ENCODE measurements around the gene PLCH1. TPM values are rescaled to one million over a fixed set of nuclear protein-coding genes. Genes with fewer than 3 reads are reported as not detected.

The PLCH1 gene
- total RNA-seq, 1 donor from 2014 or later = 20.9 TPM

DNA sequence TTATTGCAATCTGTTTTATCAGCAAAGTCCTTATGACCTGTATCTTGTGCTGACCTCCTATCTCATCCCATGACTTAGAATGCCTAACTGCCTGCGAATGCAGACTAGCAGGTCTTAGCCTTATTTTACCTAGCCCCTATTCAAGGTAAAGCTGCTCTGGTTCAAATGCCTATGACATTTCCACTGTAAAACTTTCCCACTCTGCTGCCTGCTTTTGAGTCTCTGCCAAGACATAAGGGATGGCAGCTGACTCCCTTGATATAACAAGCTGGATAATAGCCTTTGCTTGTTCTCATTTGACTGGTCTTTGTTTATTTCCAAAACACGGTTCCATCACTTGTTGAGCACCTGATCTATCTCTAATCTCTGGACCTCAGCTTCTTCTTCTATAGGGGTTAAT is 319.5 kb downstream of the PLCH1 start:
- DNase-seq (ENCODE audit: low spot score) = no peak
- H3K36me3 Mint-ChIP-seq (ENCODE audit: low read depth, unreplicated experiment) = peaks cover 8% of the 10 kb centered on the region
- H3K4me3 Mint-ChIP-seq (ENCODE audit: unreplicated experiment) = no peak overlapping the region
- H3K27ac Mint-ChIP-seq (ENCODE audit: unreplicated experiment) = no peak overlapping the region
- H3K9me3 Mint-ChIP-seq (ENCODE audit: unreplicated experiment) = peaks cover 15% of the 10 kb centered on the region
- peaks cover 10% of the 10 kb centered on the region for H3K4me1 Mint-ChIP-seq (ENCODE audit: unreplicated experiment)
- TF ChIP-seq, protein P1, sequence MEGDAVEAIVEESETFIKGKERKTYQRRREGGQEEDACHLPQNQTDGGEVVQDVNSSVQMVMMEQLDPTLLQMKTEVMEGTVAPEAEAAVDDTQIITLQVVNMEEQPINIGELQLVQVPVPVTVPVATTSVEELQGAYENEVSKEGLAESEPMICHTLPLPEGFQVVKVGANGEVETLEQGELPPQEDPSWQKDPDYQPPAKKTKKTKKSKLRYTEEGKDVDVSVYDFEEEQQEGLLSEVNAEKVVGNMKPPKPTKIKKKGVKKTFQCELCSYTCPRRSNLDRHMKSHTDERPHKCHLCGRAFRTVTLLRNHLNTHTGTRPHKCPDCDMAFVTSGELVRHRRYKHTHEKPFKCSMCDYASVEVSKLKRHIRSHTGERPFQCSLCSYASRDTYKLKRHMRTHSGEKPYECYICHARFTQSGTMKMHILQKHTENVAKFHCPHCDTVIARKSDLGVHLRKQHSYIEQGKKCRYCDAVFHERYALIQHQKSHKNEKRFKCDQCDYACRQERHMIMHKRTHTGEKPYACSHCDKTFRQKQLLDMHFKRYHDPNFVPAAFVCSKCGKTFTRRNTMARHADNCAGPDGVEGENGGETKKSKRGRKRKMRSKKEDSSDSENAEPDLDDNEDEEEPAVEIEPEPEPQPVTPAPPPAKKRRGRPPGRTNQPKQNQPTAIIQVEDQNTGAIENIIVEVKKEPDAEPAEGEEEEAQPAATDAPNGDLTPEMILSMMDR (IDR thresholded peaks at IDR 0.05; ENCODE audit: unreplicated experiment) = no peak
- no peaks in the 10 kb centered on the region for H3K27me3 Mint-ChIP-seq (ENCODE audit: unreplicated experiment)

DNA sequence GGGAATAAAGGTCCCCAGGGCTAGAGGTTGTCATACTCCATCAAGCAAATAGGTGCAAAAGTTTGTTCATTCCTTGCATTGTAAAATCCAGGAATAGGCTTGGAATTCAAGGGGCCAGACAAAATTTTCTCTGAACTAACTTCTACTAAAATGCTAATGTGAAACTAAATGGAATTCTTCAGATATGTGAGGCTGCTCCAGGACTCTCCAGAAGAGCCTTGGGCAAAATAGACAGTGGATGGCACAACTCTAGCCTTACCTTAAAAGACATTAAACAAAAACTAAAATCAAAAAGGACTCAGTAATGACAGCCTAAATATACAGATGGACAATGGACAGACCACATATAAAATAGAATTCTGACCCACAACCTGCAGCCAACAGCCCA is 320.6 kb downstream of the PLCH1 start:
- TF ChIP-seq, protein P1 (IDR thresholded peaks at IDR 0.05; ENCODE audit: unreplicated experiment) = no peak
- peaks cover 10% of the 10 kb centered on the region for H3K4me1 Mint-ChIP-seq (ENCODE audit: unreplicated experiment)
- no peak overlapping the region for H3K4me3 Mint-ChIP-seq (ENCODE audit: unreplicated experiment)
- H3K27ac Mint-ChIP-seq (ENCODE audit: unreplicated experiment) = no peak overlapping the region
- no peaks in the 10 kb centered on the region for H3K27me3 Mint-ChIP-seq (ENCODE audit: unreplicated experiment)
- DNase-seq (ENCODE audit: low spot score) = no peak
- H3K9me3 Mint-ChIP-seq (ENCODE audit: unreplicated experiment) = peaks cover 15% of the 10 kb centered on the region
- peaks cover 8% of the 10 kb centered on the region for H3K36me3 Mint-ChIP-seq (ENCODE audit: low read depth, unreplicated experiment)

- Mint-ChIP-seq H3K4me3 (ENCODE audit: unreplicated experiment) (no peak overlapping the region), H3K4me1 (ENCODE audit: unreplicated experiment) (peaks cover 10% of the 10 kb centered on the region), H3K27ac (ENCODE audit: unreplicated experiment) (no peak overlapping the region), H3K9me3 (ENCODE audit: unreplicated experiment) (peaks cover 14% of the 10 kb centered on the region), H3K27me3 (ENCODE audit: unreplicated experiment) (no peaks in the 10 kb centered on the region), H3K36me3 (ENCODE audit: low read depth, unreplicated experiment) (peaks cover 8% of the 10 kb centered on the region)
- DNase-seq (ENCODE audit: low spot score) = no peak
- TF ChIP-seq, protein P1 (IDR thresholded peaks at IDR 0.05; ENCODE audit: unreplicated experiment) = no peak
Measured at GRCh38 chr3:155423526-155424322, 321.1 kb downstream of the PLCH1 start.

DNA sequence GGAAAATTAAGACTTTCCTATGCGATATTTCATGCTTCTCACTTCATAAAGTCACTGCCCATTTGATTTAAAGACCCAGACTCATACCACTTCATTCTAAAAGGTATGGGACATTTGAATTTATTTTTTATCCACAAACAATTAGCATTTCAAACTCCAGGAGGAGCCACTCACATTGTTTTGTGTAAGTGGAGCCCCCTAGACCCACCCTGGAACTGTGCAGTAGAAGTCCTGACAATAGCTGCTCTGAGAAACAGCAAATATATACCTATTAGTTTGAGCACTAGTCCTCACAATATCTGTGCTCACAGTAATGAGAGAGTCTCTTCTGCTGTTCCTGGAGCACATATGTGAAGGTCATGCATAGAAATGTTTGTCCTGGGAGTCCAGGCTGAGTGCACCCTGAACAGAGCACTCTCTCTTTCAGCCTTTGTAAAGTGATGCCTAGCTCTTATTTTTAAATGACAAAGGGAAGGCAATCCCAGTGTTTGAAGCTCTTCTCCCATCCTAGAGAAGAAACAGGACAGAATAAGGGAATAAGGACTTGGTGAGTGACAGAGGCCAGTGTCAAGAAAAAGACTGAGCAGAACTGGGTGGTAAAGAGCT is 323.9 kb downstream of the PLCH1 start:
- H3K36me3 Mint-ChIP-seq (ENCODE audit: low read depth, unreplicated experiment) = no peaks in the 10 kb centered on the region
- H3K27me3 Mint-ChIP-seq (ENCODE audit: unreplicated experiment) = no peaks in the 10 kb centered on the region
- peaks cover 5% of the 10 kb centered on the region for H3K9me3 Mint-ChIP-seq (ENCODE audit: unreplicated experiment)
- no peak overlapping the region for H3K27ac Mint-ChIP-seq (ENCODE audit: unreplicated experiment)
- TF ChIP-seq, protein P1 (IDR thresholded peaks at IDR 0.05; ENCODE audit: unreplicated experiment) = no peak
- peaks cover 10% of the 10 kb centered on the region for H3K4me1 Mint-ChIP-seq (ENCODE audit: unreplicated experiment)
- peak; percentile 20 for DNase-seq (ENCODE audit: low spot score)
- no peak overlapping the region for H3K4me3 Mint-ChIP-seq (ENCODE audit: unreplicated experiment)

DNA sequence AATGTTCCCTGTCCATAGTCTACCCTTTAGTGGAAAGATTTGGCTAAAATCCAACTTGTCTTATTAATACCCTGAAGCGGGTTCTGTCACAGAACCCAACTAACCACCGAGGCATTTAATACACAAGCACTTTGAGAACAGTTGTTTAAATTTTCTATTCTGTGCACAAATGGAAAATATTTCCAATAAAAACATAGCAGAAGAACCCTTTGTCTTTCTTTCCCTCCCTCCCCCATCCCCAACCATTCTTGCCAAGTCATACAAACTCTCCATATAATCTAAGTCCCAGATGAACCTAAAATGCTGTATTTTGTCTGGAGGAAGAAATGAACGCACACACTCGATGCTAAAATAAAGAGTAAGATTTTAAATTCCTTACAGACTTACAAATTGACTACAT is 324.5 kb downstream of the PLCH1 start:
- H3K4me3 Mint-ChIP-seq (ENCODE audit: unreplicated experiment) = no peak overlapping the region
- no peaks in the 10 kb centered on the region for H3K36me3 Mint-ChIP-seq (ENCODE audit: low read depth, unreplicated experiment)
- H3K4me1 Mint-ChIP-seq (ENCODE audit: unreplicated experiment) = peaks cover 10% of the 10 kb centered on the region
- no peaks in the 10 kb centered on the region for H3K27me3 Mint-ChIP-seq (ENCODE audit: unreplicated experiment)
- peaks cover 2% of the 10 kb centered on the region for H3K9me3 Mint-ChIP-seq (ENCODE audit: unreplicated experiment)
- no peak for DNase-seq (ENCODE audit: low spot score)
- H3K27ac Mint-ChIP-seq (ENCODE audit: unreplicated experiment) = no peak overlapping the region
- TF ChIP-seq, protein P1 (IDR thresholded peaks at IDR 0.05; ENCODE audit: unreplicated experiment) = no peak

All from endothelial cell (in vitro differentiated cells).